Spleen (tissue), 11 donors: ENCODE measurements around the gene DHX29. TPM values are rescaled to one million over a fixed set of nuclear protein-coding genes. Genes with fewer than 3 reads are reported as not detected.

Source experiments
- DNase-seq: peaks from one replicate; pipeline ENCODE4 v3.0.0-alpha.2; 2020
- H3K27ac ChIP-seq, 8 donors: fragments of 200-600 bp; sonication (generic) in 7 of 8; 1 replicate in 4 of 8; 2 replicates in 4 of 8; pipeline versions ENCODE4 v1.5.0 to v1.8.0; 2016 to 2021; ENCODE audit warnings: inconsistent platforms in 4 of 8, mild to moderate bottlenecking in 4 of 8, moderate library complexity in 1 of 8
- H3K27me3 ChIP-seq, 7 donors: fragments of 200-600 bp; sonication (generic) in 6 of 7; replicated peaks in 1 of 7; 1 replicate in 4 of 7; 2 replicates in 3 of 7; pipeline versions ENCODE4 v1.5.0 to v1.8.0; 2016 to 2021; ENCODE audit warnings: inconsistent platforms in 3 of 7, mild to moderate bottlenecking in 1 of 7
- H3K36me3 ChIP-seq, 6 donors: fragments of 200-600 bp; sonication (generic) in 5 of 6; 1 replicate in 4 of 6; 2 replicates in 2 of 6; pipeline versions ENCODE4 v1.5.0 to v1.8.0; 2016 to 2021; ENCODE audit warnings: inconsistent platforms in 2 of 6
- H3K4me1 ChIP-seq, 6 donors: fragments of 200-600 bp; sonication (generic) in 5 of 6; 1 replicate in 3 of 6; 2 replicates in 3 of 6; pipeline versions ENCODE4 v1.5.0 to v1.8.0; 2016 to 2021; ENCODE audit warnings: inconsistent platforms in 3 of 6
- H3K4me3 ChIP-seq, 8 donors: fragments of 200-600 bp; sonication (generic) in 7 of 8; 1 replicate in 4 of 8; 2 replicates in 4 of 8; pipeline versions ENCODE4 v1.5.0 to v1.8.0; 2016 to 2021; ENCODE audit warnings: inconsistent platforms in 4 of 8, mild to moderate bottlenecking in 4 of 8, moderate library complexity in 2 of 8
- H3K9me3 ChIP-seq, 8 donors: fragments of 200-600 bp; sonication (generic) in 7 of 8; 1 replicate in 4 of 8; 2 replicates in 4 of 8; pipeline versions ENCODE4 v1.5.0 to v1.8.0; 2016 to 2021; ENCODE audit warnings: inconsistent platforms in 4 of 8
- CTCF ChIP-seq, 11 experiments: fragments of 200-600 bp in 7 of 11; fragments of 450-650 bp in 4 of 11; sonication (generic) in 4 of 11; IDR thresholded peaks in 8 of 11; conservative IDR thresholded peaks in 3 of 11; 1 replicate in 7 of 11; 2 replicates in 4 of 11; pipeline versions ENCODE4 v1.4.0 to v1.8.0; 2016 to 2021; ENCODE audit warnings: antibody characterized with exemption in 11 of 11, inconsistent platforms in 4 of 11, mild to moderate bottlenecking in 1 of 11
- POLR2A ChIP-seq, 3 donors: fragments of 450-650 bp; IDR thresholded peaks; one replicate each; pipeline ENCODE4 v1.5.1; 2017; ENCODE audit warnings: antibody characterized with exemption in 3 of 3, mild to moderate bottlenecking in 1 of 3
- POLR2AphosphoS5 ChIP-seq, 3 donors: sonication (generic); formaldehyde crosslinking; IDR thresholded peaks; one replicate each; pipeline ENCODE4 v1.5.1; 2017; ENCODE audit warnings: antibody characterized with exemption in 3 of 3
- WGBS, 5 donors: extraction: QIAGEN DNeasy Blood & Tissue Kit in 3 of 5; methylation state at CpG; one replicate each; pipeline versions ENCODE4 v1.1.5 to v1.1.7; 2013 to 2018; 5-methylcytosine and 5-hydroxymethylcytosine counted together
- intact Hi-C: fragments of 100-400 bp; cut with DNase I; formaldehyde crosslinking; loops from one replicate; pipeline ENCODE4 v1.15.0; 2023; ENCODE audit warnings: low total_unique reads
- polyA plus RNA-seq, 3 donors: library from polyadenylated mRNA; stranded (reverse); fragments of 200-250 nt; gene quantifications; one replicate each; pipeline ENCODE4 v1.2.1, GENCODE V29; 2013
- total RNA-seq, 7 donors: library from RNA; depleted of rRNA in 3 of 7; stranded (reverse); fragments of >200 nt in 3 of 7; fragmentation: NEBNext Ultra II Directional in 4 of 7; extraction: Animal tissue kit (Norgen Biotek cat#: 25700) in 4 of 7; gene quantifications; one replicate each; pipeline versions ENCODE4 v1.1.0 to v1.2.1, GENCODE V29; 2016 to 2021
- donor health status: healthy with polysubstance abuse.
- donor health status: DM: no; HTN: no; CAD: no; lungs with moderate emphysema.
- donor health status: DM: no; HTN: no; CAD: no.
- donor health status: Bipolar disorder and iron deficiency.
- donor health status: healthy.
- donor health status: DM: no; HTN: no; CAD: no.
- donor health status: DM: yes; HTN: yes; CAD: no.

Gene DHX29
- total and polyA plus RNA-seq, 10 donors, result 4.5 to 27.0 (median 17.5) TPM

GRCh38 chr5:55218967-55219366, 88.5 kb downstream of the DHX29 start:
- WGBS, 5 donors, result 51 to 78% (median 59%) methylated on average over 4 of the region's 4 CpGs
- Histone ChIP-seq H3K4me1 (peaks cover 6 to 38% (median 27%) of the 10 kb centered on the region in 6 donors), H3K36me3 (no peaks in the 10 kb centered on the region), H3K4me3 (no peak overlapping the region), H3K9me3 (no peaks in the 10 kb centered on the region), H3K27ac (no peak overlapping the region), H3K27me3 (peaks cover 25 to 74% (median 52%) of the 10 kb centered on the region in 7 donors)
- intact Hi-C loops, result no loop called here
- TF ChIP-seq CTCF (IDR thresholded peaks at IDR 0.05 in 8 of 11, conservative IDR thresholded peaks at IDR 0.05 in 3 of 11), result no peak
- TF ChIP-seq POLR2AphosphoS5 (IDR thresholded peaks at IDR 0.05), result no peak
- no peak for TF ChIP-seq POLR2A (IDR thresholded peaks at IDR 0.05)
- DNase-seq, result no peak

GRCh38 chr5:55211184-55211874, 96.2 kb downstream of the DHX29 start:
- no peak for TF ChIP-seq POLR2A (IDR thresholded peaks at IDR 0.05)
- no peak for TF ChIP-seq CTCF (IDR thresholded peaks at IDR 0.05 in 8 of 11, conservative IDR thresholded peaks at IDR 0.05 in 3 of 11)
- TF ChIP-seq POLR2AphosphoS5 (IDR thresholded peaks at IDR 0.05), result no peak
- intact Hi-C loops, result no loop called here
- 72 to 91% (median 82%) methylated on average over 2 of the region's 2 CpGs for WGBS, 5 donors

More at GRCh38 chr5:55211184-55211874, 96.2 kb downstream of the DHX29 start:
- no peak overlapping the region for H3K4me3 ChIP-seq
- no peaks in the 10 kb centered on the region for H3K9me3 ChIP-seq
- DNase-seq, result no peak
- no peak overlapping the region for H3K27ac ChIP-seq
- peaks cover 0 to 11% (median 0%) of the 10 kb centered on the region in 7 donors for H3K27me3 ChIP-seq
- H3K4me1 ChIP-seq, result no peaks in the 10 kb centered on the region
- H3K36me3 ChIP-seq, result no peaks in the 10 kb centered on the region

Other genes with a start within 250 kb of the DHX29 start
- gene GZMA, start 205.0 kb downstream of the DHX29 start, total RNA-seq, result 10 to 100 TPM; 19.6 to 40.5 (median 24.6) TPM
- gene GZMA, start 205.0 kb downstream of the DHX29 start, polyA plus RNA-seq, result 10 to 100 TPM; 14.7 to 21.9 (median 15.6) TPM
- 1 to 10 TPM; 3.9 to 10.0 (median 6.9) TPM for gene GPX8, start 147.5 kb downstream of the DHX29 start, total RNA-seq
- gene GPX8, start 147.5 kb downstream of the DHX29 start, polyA plus RNA-seq, result 1 to 10 TPM; 1.5 to 5.6 (median 3.3) TPM
- not detected for gene CDC20B, start 134.5 kb downstream of the DHX29 start, total RNA-seq
- not detected for gene CDC20B, start 134.5 kb downstream of the DHX29 start, polyA plus RNA-seq
- not detected for gene MCIDAS, start 80.4 kb downstream of the DHX29 start, total RNA-seq
- not detected for gene MCIDAS, start 80.4 kb downstream of the DHX29 start, polyA plus RNA-seq
- gene CCNO, start 74.1 kb downstream of the DHX29 start, total RNA-seq, result not detected
- under 1 TPM; 0.10 to 0.33 (median 0.22) TPM for gene CCNO, start 74.1 kb downstream of the DHX29 start, polyA plus RNA-seq
- gene MTREX, start 295 bp upstream of the DHX29 start, total RNA-seq, result 10 to 100 TPM; 48.4 to 73.6 (median 64.3) TPM
- 10 to 100 TPM; 13.8 to 20.4 (median 19.4) TPM for gene MTREX, start 295 bp upstream of the DHX29 start, polyA plus RNA-seq
- gene PLPP1, start 227.3 kb upstream of the DHX29 start, total RNA-seq, result 10 to 100 TPM; 17.0 to 95.5 (median 40.0) TPM
- gene PLPP1, start 227.3 kb upstream of the DHX29 start, polyA plus RNA-seq, result 10 to 100 TPM; 20.6 to 49.5 (median 34.1) TPM